Right forelimb (tissue), 1 donor: ENCODE results near the gene KCNG2.
A peak's percentile ranks its signal among the peaks of the same experiment; 100 is the strongest.

Experiments
- DNase-seq: peaks from one replicate; pipeline ENCODE4 v3.0.0-alpha.2; 2018

The KCNG2 gene

DNA sequence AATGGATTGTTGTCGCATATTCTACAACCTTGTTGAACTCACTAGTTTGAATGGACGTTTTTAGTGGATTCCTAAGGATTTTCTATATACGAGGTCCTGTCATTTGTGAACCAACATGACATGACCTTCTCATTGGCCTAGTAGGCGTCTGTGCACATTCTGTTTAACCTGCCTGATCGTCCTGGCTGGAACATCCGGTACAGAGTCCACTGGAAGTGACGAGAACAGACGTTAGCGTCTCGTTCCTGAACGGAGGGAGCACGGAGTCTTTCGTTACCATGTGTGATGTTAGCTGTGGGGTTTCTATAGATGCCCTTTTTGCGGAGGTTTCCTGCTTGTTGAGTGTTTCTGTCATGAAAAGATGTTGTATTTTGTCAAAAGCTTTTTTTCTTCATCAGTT is 91.8 kb downstream of the KCNG2 start:
- DNase-seq, result no peak

DNA sequence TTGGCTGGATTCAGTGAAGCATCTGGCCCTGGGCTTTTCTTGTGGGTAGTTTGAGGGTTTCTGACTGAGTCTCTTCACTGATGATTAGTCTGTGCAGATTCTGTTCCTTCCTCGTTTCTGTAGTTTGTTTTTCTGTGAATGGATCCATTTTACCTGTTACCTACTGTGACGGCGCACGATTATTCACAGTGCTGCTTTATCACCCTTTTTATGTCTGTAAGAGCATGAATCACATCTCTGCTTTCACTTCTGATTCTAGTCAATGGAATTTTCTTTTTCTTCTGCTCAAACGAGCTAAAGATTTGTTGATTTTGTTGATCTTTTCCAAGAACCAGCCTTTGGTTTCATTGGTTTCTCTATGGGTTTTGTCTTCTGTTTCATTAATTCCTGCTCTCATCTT is 92.9 kb downstream of the KCNG2 start:
- DNase-seq, result peak; percentile 21

DNA sequence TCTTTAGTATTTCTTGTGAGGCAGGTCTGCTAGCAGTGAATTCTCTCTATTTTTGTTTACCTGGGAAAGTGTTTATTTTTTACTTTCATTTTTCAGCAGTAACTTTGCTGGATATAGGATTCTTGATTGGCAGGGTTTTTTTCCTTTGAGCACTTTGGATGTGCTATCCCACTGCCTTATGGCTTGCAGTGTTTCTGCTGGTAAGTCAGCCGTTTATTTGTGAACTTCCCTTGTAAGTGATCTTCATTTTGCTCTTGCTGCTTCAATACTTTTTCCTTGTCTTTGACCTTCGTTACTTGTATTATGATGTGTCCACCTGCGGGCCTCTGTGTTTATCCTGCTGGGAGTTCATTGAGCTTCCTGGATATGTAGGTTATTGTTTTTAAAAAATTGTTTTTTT is 99.0 kb downstream of the KCNG2 start:
- DNase-seq, result no peak

DNA sequence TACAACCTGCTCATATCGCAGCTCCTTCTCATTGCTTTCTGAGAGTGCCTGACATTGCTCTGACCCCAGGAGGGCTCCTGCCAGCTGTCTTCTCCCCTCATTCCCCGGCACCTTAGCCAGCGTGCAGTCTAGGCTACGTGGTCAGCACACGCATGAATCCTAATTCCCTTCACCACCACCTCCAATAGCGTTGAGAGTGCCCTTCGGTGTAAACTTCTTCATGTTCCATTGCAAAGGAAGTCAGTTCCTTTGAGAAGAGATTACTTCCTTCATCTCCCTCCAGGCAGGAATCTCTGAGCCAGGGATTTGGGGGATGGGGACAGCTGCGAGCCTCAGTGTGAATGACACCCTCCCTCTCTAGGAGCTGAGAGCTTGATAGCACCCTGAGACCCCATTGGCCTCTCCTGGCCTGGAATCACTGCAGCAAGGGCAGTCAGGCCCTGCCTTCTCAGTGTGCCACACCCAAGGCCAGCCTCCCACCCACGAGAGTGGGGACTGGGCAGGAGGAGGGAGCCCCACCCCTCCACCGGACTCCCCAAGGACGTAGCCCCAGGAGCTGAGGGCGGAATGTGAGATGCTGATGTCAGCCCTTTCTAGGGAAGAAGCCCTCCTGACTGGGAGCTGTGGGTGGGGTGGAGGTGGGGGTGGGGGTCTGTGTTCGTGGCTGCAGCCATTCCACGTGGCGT is 100.3 kb downstream of the KCNG2 start:
- peak; percentile 40 for DNase-seq

DNA sequence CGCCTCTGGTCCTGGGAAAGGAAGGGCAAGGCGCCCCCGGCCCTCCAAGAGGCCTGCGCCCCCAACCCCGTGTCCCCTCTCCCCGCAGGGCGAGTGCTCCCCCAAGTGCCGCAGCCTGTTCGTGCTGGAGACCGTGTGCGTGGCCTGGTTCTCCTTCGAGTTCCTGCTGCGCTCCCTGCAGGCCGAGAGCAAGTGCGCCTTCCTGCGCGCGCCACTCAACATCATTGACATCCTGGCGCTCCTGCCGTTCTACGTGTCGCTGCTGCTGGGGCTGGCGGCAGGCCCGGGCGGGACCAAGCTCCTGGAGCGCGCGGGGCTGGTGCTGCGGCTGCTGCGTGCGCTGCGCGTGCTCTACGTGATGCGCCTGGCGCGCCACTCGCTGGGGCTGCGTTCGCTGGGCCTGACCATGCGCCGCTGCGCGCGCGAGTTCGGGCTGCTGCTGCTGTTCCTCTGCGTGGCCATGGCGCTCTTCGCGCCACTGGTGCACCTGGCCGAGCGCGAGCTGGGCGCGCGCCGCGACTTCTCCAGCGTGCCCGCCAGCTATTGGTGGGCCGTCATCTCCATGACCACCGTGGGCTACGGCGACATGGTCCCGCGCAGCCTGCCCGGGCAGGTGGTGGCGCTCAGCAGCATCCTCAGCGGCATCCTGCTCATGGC is 101.3 kb downstream of the KCNG2 start:
- peak; percentile 36 for DNase-seq

DNA sequence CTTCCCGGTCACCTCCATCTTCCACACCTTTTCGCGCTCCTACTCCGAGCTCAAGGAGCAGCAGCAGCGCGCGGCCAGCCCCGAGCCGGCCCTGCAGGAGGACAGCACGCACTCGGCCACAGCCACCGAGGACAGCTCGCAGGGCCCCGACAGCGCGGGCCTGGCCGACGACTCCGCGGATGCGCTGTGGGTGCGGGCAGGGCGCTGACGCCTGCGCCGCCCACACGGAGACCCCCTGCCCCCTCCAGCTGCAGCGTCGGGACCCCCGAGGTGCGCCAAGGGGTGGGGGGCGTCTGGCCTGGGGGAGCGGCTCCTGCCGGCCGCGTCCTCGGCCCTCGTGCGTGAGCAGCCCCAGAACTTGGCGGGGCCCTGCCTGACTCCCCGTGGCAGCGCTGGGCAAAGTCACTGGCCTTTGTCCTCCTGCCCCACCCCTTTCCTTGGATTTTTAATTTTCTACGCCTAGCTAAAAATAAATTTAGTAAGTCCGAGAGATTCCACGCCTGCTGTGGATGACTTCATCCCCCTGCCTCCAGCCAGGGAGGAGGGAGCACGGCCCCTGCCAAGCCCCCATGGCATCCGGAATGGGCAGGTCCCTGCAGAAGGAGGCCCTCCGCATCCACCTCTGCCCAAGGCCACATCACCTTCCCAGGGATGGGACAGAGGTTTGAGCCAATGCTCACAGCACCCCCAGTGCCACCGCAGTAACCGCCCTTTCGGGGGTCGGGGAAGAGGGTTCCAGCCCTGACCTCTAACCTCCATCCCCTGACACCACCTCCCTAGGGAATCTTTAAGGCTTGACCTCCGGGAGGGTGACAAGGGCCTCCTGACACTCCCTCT is 102.1 kb downstream of the KCNG2 start:
- DNase-seq, result peak; percentile 34

DNA sequence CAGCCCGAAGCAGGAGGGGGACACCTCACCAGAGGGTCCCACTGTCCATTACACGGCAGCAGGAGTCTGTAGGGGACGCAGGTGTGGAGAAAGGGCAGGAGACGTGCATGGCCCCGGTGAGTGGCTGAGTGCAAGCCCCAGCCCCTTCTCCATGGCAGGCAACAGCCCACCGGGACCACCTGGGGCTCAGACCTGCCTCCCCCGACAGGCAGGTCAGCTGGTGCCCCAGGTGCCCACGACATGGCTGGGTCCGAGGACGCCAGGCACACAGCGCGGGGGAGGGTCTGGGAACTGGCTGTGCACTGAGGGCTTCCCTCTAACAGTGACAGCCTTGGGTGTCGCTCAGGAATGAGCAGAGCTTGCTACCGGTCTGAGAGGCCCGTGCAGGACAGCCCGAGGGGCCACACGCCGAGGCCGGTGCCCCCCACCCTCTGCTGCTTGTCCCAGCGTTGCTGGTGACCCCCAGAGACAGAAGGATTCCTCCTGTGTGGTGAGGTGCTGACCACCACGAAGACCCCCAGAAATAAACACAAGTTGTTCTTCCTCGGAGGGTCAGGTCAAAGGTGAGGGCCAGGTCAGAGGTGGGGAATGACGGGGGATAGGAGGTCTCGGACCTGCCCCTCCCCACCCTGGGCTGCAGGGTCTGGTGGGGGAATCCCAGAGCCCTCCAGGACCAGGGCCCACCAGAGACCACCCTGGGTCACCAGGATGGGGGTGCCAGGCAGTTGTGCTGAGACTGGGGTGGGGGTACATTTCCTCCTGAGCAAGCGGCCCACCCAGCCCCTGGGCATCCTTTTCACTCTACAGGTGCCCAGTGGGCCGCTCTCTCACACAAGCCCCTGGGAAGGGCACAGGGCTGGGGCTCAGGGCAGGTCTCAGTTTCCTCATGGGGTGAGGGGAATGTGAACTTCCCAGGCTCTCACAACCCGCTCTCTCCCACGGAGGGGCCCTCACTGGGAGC is 103.2 kb downstream of the KCNG2 start:
- DNase-seq, result peak; percentile 39

DNA sequence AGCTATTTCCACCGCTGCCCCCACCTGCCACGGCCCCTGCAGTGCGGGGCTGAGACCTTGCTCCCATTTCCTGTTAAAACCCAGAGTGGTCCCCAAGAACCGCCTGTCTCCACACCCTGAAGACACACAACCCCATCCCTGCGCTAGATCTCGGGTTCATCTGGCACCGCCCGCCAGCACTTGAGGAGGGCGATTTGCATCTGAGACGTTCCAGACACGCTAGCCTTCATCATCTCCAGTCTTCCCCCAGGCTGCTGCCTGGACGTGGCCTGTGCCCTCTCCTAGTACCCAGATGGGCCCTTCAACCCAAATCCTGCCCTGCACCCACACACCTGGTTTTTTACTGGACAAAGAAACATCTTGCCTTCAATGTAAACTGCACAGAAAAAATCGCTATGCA is 103.9 kb downstream of the KCNG2 start:
- DNase-seq, result no peak

DNA sequence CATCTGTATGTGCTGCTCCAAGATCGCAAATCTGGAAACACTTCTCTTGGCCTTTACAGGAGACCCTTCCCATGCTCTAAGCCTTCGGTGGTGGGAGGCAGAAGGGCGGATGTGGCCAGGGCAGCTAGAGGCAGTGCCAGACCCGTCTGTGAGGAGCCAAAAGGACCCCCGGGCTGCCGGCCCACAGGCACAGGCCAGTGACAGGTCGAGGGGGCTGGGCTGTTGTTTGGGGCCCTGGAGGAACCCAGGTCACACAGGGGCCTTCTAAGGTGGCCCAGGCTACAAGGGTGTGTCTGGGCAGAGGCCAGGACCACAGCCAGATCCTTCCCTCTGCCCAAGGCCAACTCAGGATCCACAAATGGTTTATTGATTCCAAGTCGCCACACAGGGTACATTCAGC is 104.3 kb downstream of the KCNG2 start:
- peak; percentile 34 for DNase-seq

DNA sequence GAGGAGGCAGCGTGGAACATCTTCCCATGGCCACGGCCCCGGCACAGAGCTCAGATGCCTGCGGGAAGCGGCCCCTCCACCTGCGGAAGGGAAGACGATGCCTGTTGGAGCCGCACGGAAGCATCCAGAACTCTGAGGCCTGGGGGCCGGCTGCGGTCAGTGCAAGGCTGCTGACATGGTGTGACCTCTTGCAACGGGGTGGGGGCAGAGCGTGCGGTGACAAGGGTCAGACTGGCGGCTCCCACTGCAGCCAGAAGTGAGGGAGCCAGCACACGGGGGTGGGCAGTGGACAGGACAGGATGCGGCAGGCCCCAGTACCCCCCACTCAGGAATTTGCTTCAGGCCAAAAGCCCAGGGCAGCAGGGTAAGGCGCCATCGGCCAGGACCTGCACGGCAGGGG is 104.9 kb downstream of the KCNG2 start:
- DNase-seq, result no peak

DNA sequence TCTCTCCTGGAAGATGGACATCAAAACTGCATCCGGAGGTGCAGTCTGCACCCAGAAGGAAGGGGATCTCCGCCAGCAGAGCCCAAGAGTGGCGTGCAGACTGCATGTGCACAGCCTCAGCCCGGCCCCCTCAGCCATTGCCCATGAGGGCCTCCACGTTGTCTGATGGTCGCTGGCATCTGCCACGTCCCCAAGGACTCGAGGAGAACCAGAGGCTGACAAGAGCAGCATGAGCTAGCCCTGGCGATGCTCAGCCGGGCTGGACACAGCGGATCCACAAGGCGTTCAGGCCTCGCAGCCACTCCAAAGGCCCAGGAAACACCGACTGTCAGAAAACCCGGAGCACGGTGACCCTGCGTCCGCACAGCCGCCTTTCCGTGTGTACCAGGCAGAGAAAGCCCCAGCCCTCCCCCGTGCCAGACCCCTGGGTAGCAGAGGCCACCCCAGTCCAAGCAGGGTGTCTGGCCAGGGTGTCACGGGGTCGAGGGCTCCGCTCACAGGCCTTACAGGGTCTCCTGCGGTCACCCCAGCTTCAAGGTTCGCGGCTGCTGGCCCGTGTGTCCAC is 105.4 kb downstream of the KCNG2 start:
- DNase-seq, result no peak

DNA sequence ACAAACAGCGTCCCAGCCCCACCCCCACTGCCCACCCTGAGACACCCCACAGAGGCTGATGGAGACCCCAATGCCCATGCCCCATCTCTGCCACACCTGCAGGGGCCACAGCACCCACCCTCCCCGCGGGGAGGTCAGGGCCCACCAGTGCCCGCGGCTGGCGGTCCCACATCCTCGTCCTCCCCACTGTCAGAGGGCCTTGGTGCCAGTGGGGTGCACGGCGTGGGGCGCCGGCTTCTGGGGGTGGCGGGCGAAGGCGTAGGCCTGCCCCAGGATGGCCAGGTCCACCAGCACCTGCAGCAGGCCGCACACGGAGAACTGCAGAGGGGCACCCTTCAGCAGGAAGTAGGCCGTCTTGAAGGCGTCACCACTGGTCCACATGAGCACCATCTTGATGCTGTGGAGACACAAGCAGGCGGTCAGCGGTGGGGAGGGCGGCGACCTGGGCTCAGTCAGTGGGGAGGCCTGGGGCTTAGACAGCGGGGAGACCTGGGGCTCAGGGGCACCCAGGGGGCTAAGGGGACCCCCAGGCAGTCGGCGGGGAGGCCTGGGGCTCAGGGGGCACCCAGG is 106.1 kb downstream of the KCNG2 start:
- DNase-seq, result no peak

DNA sequence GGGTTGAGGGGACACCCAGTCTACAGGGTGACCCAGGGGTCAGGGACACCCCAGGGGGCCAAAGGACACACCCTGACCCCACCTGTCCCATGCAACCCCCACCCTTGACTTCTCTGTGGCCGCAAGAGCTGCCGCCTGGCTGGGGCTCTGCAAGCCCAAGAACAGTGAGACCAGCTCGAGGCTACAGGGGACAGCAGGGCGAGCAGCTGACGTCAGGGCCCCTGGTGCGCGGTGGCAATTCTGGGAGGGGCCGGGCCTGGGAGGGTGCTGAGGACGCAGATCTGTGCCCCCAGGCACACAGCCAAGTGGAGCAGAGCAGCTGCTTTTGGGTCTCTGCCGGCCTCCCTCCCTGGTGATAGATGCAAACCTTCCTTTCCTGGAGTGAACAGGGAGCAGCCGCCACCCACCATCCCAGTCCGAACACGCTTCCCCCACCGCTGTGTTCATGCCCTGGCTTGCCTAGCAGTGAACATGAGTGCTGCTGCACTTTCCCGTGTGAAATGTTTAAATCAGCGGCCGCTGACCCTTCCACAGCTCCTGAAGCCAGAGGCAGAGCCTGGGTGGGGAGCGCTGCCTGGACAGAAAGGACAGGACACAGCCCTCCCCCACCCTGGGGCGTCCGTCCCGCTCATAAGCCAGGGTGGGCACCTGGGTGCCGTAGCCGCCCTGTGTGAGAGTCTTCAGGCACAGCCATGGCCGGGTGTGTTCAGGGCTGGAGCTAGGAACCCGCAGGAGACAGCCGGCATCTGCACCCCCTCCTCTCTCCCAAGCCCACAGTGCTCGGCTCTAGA is 106.8 kb downstream of the KCNG2 start:
- no peak for DNase-seq

DNA sequence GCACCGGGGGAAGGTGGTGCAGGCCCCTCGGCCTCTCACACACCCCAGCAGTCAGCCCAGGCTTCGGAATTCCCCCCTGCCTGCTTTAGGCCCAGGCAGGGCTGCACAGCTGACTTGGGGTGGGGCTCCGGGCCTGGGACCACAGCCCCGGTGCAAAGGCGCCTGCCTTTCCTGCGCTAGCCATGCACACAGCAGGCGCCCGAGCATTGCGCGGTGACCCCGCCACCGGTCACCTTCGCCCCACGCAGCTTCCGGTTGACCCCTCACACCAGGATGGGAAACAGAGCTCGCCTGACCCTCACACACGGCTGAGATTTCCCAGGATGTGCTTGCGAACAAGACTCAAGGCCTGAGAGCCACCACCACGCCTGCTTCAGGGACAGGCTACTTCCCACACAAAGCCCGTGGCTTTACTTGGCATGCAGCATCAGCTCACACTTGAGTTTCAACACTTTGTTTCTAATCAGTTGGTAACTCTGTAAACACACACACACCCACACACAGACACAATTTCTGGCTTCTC is 107.7 kb downstream of the KCNG2 start:
- DNase-seq, result no peak

DNA sequence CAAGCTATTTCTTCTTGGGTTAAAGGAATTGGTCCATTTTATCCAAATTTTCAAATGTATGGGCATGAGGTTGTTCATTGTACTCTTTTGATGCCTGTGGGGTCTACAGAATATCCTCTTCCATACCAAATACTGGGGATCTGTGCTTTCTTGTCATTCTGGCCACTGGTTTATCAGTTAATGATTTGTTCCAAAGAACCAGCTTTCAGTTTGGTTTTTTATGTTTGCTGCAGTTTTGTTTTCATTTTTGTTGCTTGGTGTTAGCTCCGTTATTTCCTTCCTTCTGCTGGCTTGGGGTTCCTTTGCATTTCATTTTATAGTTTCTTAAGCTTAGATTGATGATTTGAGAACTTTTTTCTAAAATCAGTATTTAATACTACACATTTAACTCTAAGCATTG is 108.3 kb downstream of the KCNG2 start:
- no peak for DNase-seq

DNA sequence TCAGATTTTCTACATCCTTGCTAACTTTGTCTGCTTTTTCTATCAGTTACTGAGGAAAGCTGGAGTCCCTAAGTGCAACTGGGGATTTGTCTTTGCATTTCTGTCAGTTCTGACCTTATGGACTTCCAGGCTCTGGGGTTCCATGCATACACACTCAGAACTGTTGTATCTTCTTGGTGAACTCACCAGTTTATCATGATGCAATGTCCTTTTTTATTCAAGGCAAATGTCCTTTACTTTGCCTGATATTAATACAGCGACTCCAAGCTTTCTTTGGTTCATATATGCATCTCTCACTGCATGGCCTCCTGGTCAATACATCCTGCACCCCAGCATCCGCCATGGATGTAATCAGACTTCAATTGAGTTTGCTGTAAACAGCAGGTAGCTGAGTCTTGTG is 109.0 kb downstream of the KCNG2 start:
- DNase-seq, result no peak

DNA sequence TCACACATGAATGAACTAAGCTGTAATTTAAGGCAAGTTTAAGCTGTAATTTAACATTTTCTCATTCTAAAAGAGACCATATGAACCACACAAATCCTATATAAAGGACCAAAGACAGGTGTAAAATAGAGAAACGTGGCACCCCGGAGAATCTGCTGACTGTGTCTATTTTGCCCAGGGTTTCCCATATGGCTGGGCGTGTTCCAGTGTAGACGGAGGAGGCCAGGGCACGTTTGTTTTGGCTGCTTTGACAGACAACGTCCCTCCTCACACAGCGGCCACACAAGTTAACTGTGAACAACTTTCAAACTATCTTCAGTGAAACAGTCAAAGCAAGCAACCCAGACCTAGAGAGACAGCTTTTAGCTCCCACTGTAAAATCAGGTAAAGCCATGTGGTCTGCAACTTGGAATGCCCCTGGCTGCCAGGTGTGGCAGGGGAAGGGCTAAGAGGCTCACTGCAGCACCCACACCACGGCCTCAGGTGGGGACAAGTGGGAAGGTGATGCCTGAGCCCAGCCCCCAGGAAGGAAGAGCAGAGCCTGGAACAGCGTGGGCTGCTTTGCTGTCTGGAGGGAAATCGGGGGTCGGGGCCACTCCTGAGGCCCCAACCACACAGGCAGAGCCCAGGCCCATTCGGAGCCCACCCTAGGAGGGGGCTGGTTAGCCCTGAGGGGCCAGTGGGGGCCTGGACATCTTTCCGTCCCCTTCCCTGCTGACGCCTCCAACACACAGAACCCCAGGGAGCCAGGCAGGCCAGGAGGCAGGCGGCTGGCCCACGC is 113.0 kb downstream of the KCNG2 start:
- peak; percentile 47 for DNase-seq

DNA sequence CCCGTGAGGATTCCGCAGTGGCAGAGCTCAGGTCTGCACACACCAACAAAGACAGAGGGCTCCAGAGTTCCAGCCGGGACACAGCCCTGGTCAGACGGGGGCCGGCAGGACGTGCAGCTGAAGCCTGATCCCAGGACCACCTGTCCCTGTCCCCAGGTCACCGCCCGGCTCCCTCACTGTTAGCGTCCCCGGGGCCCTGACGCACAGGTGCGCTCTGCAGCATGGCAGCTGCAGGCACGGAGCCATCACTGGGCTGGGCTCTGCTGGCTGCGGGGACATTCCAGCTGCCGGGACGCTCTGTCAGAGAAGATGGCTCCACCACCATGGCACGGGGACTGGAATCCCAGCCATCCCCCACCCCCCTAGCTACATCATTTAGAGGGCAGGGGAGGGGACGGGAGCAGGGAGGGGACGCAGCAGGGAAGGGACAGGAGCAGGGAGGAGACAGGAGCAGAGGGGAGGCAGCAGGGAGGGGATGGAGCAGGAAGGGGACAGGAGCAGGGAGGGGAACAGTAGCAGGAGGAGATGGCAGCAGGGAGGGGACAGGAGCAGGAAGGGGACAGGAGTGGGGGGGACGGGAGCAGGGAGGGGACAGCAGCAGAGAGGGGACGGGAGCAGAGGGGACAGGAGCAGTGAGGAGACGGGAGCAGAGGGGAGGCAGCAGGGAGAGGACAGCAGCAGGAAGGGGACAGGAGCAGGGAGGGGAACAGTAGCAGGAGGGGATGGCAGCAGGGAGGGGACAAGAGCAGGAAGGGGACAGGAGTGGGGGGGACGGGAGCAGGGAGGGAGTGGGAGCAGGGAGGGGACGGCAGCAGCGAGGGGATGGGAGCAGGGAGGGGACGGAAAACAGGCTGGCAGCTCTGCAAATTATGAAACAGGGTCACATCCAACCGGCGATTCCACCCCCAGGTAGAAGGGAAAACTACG is 113.9 kb downstream of the KCNG2 start:
- no peak for DNase-seq

DNA sequence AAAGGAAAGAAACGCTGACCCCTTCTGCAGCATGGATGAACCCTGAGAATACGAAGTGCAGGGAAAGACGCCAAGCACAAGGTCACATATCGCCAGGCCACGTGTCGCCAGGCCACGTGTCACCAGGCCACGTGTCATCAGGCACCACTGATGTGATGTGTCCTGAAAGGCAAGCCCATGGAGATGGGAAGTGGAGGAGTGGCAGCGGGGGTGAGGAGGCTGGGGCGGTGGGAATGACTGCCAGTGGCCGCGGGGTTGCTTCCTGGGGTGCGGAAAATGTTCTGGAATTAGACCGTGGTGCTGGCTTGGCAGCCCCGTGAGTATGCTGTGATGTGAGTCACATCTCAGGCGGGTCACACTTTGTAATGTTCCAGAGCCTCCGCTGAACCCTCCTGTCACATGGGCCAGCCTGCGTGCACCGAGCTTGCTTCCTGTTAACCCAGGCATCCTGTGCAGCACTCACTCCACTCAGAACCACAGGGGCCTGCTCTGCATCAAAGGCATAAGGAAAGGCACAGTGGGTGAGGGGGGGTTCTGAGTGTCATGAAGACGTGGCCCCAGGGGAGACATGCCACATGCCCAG is 114.8 kb downstream of the KCNG2 start:
- no peak for DNase-seq
